Panc1 (cell line): ENCODE data around the gene MRPL54.
A peak's percentile ranks its signal among the peaks of the same experiment; 100 is the strongest.

Experiments used
- POLR2AphosphoS5 ChIP-seq: IDR thresholded peaks from 2 replicates; pipeline ENCODE4 v1.6.1; 2012; ENCODE audit warnings: mild to moderate bottlenecking, low read depth, low read length, moderate library complexity
- REST ChIP-seq, 2 experiments: IDR thresholded peaks; 2 replicates each; pipeline ENCODE4 v1.6.1; 2011 to 2012; ENCODE audit warnings: low read depth in 2 of 2, control low read depth in 1 of 2, low read length in 1 of 2, mild to moderate bottlenecking in 1 of 2, moderate library complexity in 1 of 2; ENCODE audit not compliant: insufficient read depth in 1 of 2
- TF ChIP-seq, protein P1 (sequence below): fragments of 450-650 bp; IDR thresholded peaks from 2 replicates; pipeline ENCODE4 v1.5.1; 2017; ENCODE audit warnings: mild to moderate bottlenecking

DNA sequence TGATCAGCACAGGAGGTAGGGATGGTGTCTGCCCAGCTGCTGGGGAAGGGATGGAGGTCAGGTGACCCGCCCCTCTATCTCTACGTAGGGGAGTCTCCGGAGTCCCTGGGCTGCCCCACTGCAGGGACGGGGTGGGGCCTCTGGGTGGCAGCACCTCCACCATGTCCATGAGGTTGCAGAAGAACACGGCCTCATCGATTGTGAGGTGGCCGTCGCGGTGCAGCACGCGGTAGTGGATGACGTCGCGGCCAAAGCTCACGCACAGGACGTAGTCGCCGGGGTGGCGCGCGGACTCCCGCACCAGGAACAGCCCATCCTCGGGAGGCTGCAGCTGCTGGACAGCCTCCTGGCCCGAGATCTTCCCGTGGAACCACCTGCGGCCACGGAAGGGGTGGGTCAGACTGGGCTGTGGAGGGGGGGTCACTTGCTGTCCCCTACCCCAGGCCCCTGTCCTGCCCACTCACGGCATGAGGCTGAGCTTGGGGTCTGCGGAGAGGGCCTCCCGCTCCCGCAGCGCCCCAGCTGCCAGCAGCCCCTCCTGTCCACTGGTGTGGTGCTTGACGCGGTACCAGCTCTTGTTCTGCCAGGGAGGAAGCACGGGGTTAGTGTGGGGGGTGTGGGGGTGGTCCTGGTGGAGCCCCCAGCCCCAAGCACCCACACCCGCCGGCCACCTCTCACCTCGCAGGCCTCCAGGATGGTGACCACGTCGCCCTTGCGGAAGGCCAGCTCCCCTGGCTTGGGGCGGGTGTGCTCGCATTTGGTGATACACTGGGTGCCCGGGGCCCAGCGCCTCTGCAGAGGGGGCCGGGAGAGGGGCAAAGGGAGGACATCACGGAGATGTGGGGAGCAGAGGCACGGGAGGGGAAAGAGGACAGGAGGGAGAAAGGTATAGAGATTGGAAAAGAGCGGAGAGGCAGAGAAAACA lies 21.4 kb downstream of the MRPL54 start:
- TF ChIP-seq, protein P1, sequence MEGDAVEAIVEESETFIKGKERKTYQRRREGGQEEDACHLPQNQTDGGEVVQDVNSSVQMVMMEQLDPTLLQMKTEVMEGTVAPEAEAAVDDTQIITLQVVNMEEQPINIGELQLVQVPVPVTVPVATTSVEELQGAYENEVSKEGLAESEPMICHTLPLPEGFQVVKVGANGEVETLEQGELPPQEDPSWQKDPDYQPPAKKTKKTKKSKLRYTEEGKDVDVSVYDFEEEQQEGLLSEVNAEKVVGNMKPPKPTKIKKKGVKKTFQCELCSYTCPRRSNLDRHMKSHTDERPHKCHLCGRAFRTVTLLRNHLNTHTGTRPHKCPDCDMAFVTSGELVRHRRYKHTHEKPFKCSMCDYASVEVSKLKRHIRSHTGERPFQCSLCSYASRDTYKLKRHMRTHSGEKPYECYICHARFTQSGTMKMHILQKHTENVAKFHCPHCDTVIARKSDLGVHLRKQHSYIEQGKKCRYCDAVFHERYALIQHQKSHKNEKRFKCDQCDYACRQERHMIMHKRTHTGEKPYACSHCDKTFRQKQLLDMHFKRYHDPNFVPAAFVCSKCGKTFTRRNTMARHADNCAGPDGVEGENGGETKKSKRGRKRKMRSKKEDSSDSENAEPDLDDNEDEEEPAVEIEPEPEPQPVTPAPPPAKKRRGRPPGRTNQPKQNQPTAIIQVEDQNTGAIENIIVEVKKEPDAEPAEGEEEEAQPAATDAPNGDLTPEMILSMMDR: peak; percentile 78
- TF ChIP-seq REST (IDR thresholded peaks at IDR 0.05; ENCODE audit: insufficient read depth in 1 of 2, low read depth in 2 of 2, low read length in 1 of 2) (no peak), POLR2AphosphoS5 (no peak)
